ENCODE measurements around the gene SLC9B2.

The SLC9B2 gene, protein sequence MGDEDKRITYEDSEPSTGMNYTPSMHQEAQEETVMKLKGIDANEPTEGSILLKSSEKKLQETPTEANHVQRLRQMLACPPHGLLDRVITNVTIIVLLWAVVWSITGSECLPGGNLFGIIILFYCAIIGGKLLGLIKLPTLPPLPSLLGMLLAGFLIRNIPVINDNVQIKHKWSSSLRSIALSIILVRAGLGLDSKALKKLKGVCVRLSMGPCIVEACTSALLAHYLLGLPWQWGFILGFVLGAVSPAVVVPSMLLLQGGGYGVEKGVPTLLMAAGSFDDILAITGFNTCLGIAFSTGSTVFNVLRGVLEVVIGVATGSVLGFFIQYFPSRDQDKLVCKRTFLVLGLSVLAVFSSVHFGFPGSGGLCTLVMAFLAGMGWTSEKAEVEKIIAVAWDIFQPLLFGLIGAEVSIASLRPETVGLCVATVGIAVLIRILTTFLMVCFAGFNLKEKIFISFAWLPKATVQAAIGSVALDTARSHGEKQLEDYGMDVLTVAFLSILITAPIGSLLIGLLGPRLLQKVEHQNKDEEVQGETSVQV

GRCh38 chr4:103076747-103077347 lies at the start of gene SLC9B2:
SLC9B2 (minus strand) TSS chr4:103076761; CDS start chr4:103067550, 9,211 bp downstream.
- no peak for TF ChIP-seq ZNF274 (IDR thresholded peaks at IDR 0.05; ENCODE audit: low read depth, low read length)

GRCh38 chr4:103126126-103126525 lies 49.6 kb upstream of the SLC9B2 start:
- H3K4me3 ChIP-seq (ENCODE audit: low read length), result no peak overlapping the region
- TF ChIP-seq ZNF274 (IDR thresholded peaks at IDR 0.05; ENCODE audit: low read depth, low read length), result no peak

More at GRCh38 chr4:103076747-103077347, at the start of gene SLC9B2:
- peak within 1 kb of the TSS; percentile 76 for H3K4me3 ChIP-seq (ENCODE audit: low read length)

GRCh38 chr4:103123114-103123513 lies 46.6 kb upstream of the SLC9B2 start:
- no peak overlapping the region for H3K4me3 ChIP-seq (ENCODE audit: low read length)
- no peak for TF ChIP-seq ZNF274 (IDR thresholded peaks at IDR 0.05; ENCODE audit: low read depth, low read length)

DNA sequence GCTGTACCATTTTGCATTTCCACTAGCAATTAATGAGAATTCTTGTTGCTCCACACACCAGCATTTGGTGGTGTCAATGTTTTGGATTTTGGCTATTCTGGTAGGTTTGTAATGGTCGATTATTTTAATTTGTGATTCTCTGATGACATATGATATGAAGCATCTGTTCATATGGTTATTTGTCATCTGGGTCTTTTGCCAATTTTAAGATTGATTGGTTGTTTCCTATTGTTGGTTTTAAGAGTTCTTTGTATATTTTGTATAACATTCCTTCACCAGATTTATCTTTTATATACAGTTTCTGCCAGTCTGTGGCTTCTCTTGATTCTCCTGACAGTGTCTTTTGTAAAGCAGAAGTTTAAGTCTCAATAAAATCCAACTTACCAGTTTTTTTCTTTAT lies 41.6 kb upstream of the SLC9B2 start:
- no peak for TF ChIP-seq ZNF274 (IDR thresholded peaks at IDR 0.05; ENCODE audit: low read depth, low read length)
- no peak overlapping the region for H3K4me3 ChIP-seq (ENCODE audit: low read length)

- no peak overlapping the region for H3K4me3 ChIP-seq (ENCODE audit: low read length)
- TF ChIP-seq ZNF274 (IDR thresholded peaks at IDR 0.05; ENCODE audit: low read depth, low read length), result no peak
These were observed 35.0 kb upstream of the SLC9B2 start for GRCh38 chr4:103111598-103111997.

GRCh38 chr4:103108542-103108941 lies 32.0 kb upstream of the SLC9B2 start:
- no peak for TF ChIP-seq ZNF274 (IDR thresholded peaks at IDR 0.05; ENCODE audit: low read depth, low read length)
- H3K4me3 ChIP-seq (ENCODE audit: low read length), result no peak overlapping the region

- no peak for TF ChIP-seq ZNF274 (IDR thresholded peaks at IDR 0.05; ENCODE audit: low read depth, low read length)
- no peak overlapping the region for H3K4me3 ChIP-seq (ENCODE audit: low read length)
These were observed 29.2 kb upstream of the SLC9B2 start for GRCh38 chr4:103105558-103106356.

- H3K4me3 ChIP-seq (ENCODE audit: low read length), result no peak overlapping the region
- TF ChIP-seq ZNF274 (IDR thresholded peaks at IDR 0.05; ENCODE audit: low read depth, low read length), result no peak
These were observed 28.3 kb upstream of the SLC9B2 start for GRCh38 chr4:103104886-103105285.

GRCh38 chr4:103100691-103101090 lies 24.1 kb upstream of the SLC9B2 start:
- no peak overlapping the region for H3K4me3 ChIP-seq (ENCODE audit: low read length)
- TF ChIP-seq ZNF274 (IDR thresholded peaks at IDR 0.05; ENCODE audit: low read depth, low read length), result no peak

DNA sequence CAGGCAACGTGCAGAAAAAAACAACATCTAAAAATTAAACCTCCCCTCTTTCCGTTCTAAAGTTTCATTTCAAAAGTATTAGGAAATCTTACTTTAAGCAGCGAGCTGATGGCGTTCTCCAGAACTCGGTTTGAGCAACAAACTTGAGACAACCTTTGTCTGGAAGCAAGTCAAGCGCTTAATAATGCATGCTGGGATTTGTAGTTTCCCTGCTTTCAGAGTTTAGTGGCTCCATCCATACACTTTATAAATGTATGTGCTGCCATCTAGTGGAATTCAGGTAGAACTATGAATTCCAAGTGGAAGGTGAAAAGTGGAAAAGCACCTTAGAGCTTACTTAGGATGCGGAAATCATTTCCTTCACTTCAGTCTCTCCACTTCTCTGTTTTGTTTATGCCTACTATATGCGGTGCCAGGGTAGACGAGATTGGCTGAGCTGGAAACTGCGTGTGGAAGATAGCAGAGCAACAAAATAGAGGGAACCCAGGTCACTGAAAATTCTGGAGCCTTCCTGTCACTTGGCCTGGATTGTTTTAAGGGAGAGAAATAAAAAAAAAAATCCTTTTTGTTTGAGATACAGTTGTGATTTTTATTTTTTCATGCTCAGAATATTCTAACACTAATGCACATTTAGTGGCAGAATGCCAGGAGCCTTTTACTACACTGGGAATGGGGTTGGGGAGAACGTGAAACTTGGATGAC lies 23.3 kb upstream of the SLC9B2 start, which contains the start of gene BDH2:
BDH2 (minus strand) TSS at position 144 of the 702 bp plus-strand sequence. CDS start 3,580 bp downstream, outside the sequence.
- peak within 1 kb of the TSS; percentile 69 for H3K4me3 ChIP-seq (ENCODE audit: low read length)
- TF ChIP-seq ZNF274 (IDR thresholded peaks at IDR 0.05; ENCODE audit: low read depth, low read length), result no peak

- peak overlapping the region; percentile 69 for H3K4me3 ChIP-seq (ENCODE audit: low read length)
- no peak for TF ChIP-seq ZNF274 (IDR thresholded peaks at IDR 0.05; ENCODE audit: low read depth, low read length)
These were observed 22.3 kb upstream of the SLC9B2 start for GRCh38 chr4:103098756-103099440.

DNA sequence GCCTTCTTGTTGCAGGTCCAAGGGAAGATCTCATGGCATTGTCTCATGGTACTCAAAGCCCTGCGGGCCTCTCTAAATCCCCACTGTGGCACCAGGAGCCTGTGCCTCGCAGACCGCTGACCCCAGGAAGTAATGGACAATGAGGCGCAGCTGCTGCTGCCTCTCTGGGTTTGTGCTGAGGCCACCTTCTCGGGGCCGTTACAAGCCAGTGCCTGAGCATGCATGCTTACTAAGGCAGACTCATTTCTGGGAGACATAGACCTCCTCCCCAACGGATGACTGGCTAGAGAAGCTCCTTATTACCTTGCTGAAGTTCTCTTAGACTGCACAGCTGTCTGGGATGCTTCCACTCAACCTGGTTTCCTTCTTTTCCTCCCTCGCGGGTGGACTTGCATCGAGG lies 21.8 kb upstream of the SLC9B2 start:
- no peak for TF ChIP-seq ZNF274 (IDR thresholded peaks at IDR 0.05; ENCODE audit: low read depth, low read length)
- no peak overlapping the region for H3K4me3 ChIP-seq (ENCODE audit: low read length)

- no peak for TF ChIP-seq ZNF274 (IDR thresholded peaks at IDR 0.05; ENCODE audit: low read depth, low read length)
- H3K4me3 ChIP-seq (ENCODE audit: low read length), result no peak overlapping the region
These were observed 20.6 kb upstream of the SLC9B2 start for GRCh38 chr4:103097112-103097511.
